ENCODE measurements around the gene HAUS2.
"Not testable (repeated sequence)": the region's sequence is repeated elsewhere in the genome, so short reads cannot be mapped to it uniquely, and the experiment has no call there.

The HAUS2 gene

GRCh38 chr15:42576040-42576594 is 27.5 kb downstream of the HAUS2 start:
- DNase-seq, result peak; percentile 8

GRCh38 chr15:42576776-42577175 is 28.1 kb downstream of the HAUS2 start:
- no peak for DNase-seq

- no peak for DNase-seq
Measured at GRCh38 chr15:42577514-42578031, 28.9 kb downstream of the HAUS2 start.

- DNase-seq, result no peak
Measured at GRCh38 chr15:42578984-42579537, 30.4 kb downstream of the HAUS2 start.

- peak; percentile 85 for DNase-seq
Measured at GRCh38 chr15:42581272-42581730, 32.7 kb downstream of the HAUS2 start.

GRCh38 chr15:42582569-42583375 is 34.1 kb downstream of the HAUS2 start:
- no peak for DNase-seq

- DNase-seq, result no peak
Measured at GRCh38 chr15:42584031-42584765, 35.6 kb downstream of the HAUS2 start.

GRCh38 chr15:42590619-42591237 is 42.1 kb downstream of the HAUS2 start:
- no peak for DNase-seq

- peak; percentile 23 for DNase-seq
Measured at GRCh38 chr15:42591238-42591934, 42.7 kb downstream of the HAUS2 start.

GRCh38 chr15:42592716-42593115 is 44.1 kb downstream of the HAUS2 start:
- DNase-seq, result no peak

- DNase-seq, result no peak
Measured at GRCh38 chr15:42593143-42593542, 44.5 kb downstream of the HAUS2 start.

GRCh38 chr15:42594095-42594494 is 45.5 kb downstream of the HAUS2 start:
- no peak for DNase-seq

GRCh38 chr15:42595626-42596240 is 47.1 kb downstream of the HAUS2 start:
- no peak for DNase-seq

GRCh38 chr15:42601316-42601715 is 52.7 kb downstream of the HAUS2 start:
- DNase-seq, result not testable (repeated sequence)

- DNase-seq, result no peak
Measured at GRCh38 chr15:42602501-42602900, 53.9 kb downstream of the HAUS2 start.

GRCh38 chr15:42603978-42604377 is 55.3 kb downstream of the HAUS2 start:
- DNase-seq, result no peak

GRCh38 chr15:42604894-42605744 is 56.5 kb downstream of the HAUS2 start:
- peak; percentile 23 for DNase-seq

- DNase-seq, result no peak
Measured at GRCh38 chr15:42605796-42606195, 57.2 kb downstream of the HAUS2 start.

GRCh38 chr15:42608110-42608531 is 59.5 kb downstream of the HAUS2 start:
- no peak for DNase-seq

- DNase-seq, result no peak
Measured at GRCh38 chr15:42608752-42609488, 60.3 kb downstream of the HAUS2 start.
